ENCODE results near the gene PRKAB1. TPM values are rescaled to one million over a fixed set of nuclear protein-coding genes. Genes with fewer than 3 reads are reported as not detected.

The PRKAB1 gene
- polyA plus RNA-seq, 3 donors: 64.2 to 105 (median 82.5) TPM

DNA sequence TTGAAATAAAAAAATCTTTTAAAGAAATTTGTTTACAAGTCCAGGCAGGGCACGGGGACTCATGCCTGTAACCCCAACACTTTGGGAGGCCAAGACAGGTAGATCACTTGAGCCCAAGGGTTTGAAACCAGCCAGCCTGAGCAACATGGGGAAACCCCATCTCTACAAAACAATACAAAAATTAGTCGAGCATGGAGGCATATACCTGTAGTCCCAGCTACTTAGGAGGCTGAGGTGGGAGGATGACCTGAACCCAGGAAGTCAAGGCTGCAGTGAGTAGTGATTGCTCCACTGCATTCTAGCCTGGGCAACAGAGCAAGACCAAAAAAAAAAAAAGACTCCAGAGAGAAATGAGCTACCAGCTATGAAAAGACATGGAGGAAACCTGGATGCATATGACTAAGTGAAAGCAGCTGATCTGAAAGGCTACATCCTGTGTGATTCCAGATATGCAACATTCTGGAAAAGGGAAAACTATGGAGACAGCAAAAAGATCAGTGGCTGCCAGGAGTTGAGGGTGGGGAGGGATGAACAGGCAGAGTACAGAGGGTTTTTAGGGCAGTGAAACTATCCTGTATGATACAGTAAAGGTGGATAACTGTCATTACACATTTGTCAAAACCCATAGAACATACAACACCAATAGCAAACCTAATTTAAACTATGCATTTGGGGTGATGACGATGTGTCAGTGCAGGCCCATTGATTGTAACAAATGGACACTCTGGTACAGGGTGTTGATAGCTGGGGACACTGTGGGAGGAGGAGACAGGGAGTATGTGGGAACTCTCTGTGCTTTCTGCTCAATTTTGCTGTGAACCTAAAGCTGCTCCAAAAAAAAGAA, 59.9 kb downstream of the PRKAB1 start:
- no peak for DNase-seq (ENCODE audit: extremely low read depth in 1 of 11, low read depth in 9 of 11, low spot score in 4 of 11)

DNA sequence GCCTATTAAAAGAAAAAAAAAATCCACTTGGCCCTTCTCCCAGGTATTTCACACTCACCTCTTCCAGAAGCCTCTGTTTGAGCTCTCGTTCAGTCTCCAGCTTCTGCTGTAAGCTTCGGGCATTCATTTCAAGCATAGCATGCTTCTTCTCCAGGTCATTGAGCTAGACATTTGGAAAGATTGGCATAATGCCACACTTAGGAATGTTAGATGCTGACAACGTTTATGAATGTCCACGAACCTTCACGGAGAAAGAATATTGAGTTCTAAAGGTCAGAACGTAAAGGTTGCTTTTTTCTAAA, 60.5 kb downstream of the PRKAB1 start:
- no peak for DNase-seq (ENCODE audit: extremely low read depth in 1 of 11, low read depth in 9 of 11, low spot score in 4 of 11)

DNA sequence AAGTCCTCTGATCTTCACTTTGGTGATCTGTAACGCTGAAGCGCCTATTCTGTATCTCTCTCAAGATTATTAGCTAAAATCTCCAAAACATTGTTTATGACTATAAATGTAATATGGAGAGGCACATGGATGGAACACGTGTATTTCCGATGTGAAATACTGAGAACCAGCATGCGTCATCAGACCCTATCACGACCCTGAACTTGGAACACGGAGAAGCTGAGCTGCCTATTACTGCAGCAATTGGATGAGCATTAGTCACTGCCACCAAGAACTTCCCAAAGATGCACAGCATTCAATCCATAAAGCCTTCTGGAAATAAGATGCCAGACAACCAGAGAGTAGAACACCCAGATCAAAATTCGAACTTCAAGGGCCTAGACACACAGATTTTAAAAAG, 61.9 kb downstream of the PRKAB1 start:
- no peak for DNase-seq (ENCODE audit: extremely low read depth in 1 of 11, low read depth in 9 of 11, low spot score in 4 of 11)

DNA sequence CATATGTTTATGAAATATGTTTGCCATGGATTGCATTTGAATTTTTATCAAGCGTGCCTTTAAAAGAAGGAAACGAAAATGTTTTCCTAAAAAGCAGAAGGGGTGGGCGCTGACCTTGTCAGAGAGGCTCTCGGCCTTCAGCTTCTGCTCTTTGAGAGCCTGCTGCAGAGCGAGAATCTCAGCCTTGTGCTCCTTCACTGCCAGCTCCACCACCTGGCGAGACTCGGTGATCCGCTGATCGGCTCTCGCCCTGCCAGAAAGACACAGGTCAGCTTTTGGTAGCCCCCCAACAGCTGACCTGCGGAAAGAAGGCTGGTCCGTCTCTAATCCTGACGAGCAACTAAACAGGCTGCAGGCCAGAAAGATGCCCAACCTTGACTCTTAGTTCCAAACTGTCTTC, 62.4 kb downstream of the PRKAB1 start:
- no peak for DNase-seq (ENCODE audit: extremely low read depth in 1 of 11, low read depth in 9 of 11, low spot score in 4 of 11)

Other genes with a start within 250 kb of the PRKAB1 start
- 1 to 10 TPM; 1.2 to 2.5 (median 2.3) TPM for gene TMEM233, start 74.4 kb upstream of the PRKAB1 start, polyA plus RNA-seq (ENCODE audit: insufficient read length in 3 of 3)
- 10 to 100 TPM; 18.3 to 26.7 (median 19.1) TPM for gene CIT, start 209.2 kb downstream of the PRKAB1 start, polyA plus RNA-seq (ENCODE audit: insufficient read length in 3 of 3)

Measured in renal cortex interstitium (tissue), 11 donors.